ENCODE measurements around the gene TAF11L9. TPM values are rescaled to one million over a fixed set of nuclear protein-coding genes. Genes with fewer than 3 reads are reported as not detected.

TAF11L9 gene
- total RNA-seq, 1 experiment from 2014 or later = not detected

Other genes starting within 250 kb of the TAF11L9 start
- not detected in 2 replicates for gene TAF11L2, start 96.2 kb downstream of the TAF11L9 start, total RNA-seq (2014; rRNA removed; shearing (Covaris generic); ENCODE audit: low replicate concordance)
- not detected in 2 replicates for gene TAF11L3, start 76.0 kb downstream of the TAF11L9 start, total RNA-seq (2014; rRNA removed; shearing (Covaris generic); ENCODE audit: low replicate concordance)
- gene TAF11L4, start 72.6 kb downstream of the TAF11L9 start, total RNA-seq (2014; rRNA removed; shearing (Covaris generic); ENCODE audit: low replicate concordance) = not detected in 2 replicates
- gene TAF11L5, start 69.2 kb downstream of the TAF11L9 start, total RNA-seq (2014; rRNA removed; shearing (Covaris generic); ENCODE audit: low replicate concordance) = not detected in 2 replicates
- gene TAF11L6, start 65.7 kb downstream of the TAF11L9 start, total RNA-seq (2014; rRNA removed; shearing (Covaris generic); ENCODE audit: low replicate concordance) = not detected in 2 replicates
- not detected in 2 replicates for gene TAF11L7, start 8.6 kb downstream of the TAF11L9 start, total RNA-seq (2014; rRNA removed; shearing (Covaris generic); ENCODE audit: low replicate concordance)
- gene TAF11L8, start 3.4 kb downstream of the TAF11L9 start, total RNA-seq (2014; rRNA removed; shearing (Covaris generic); ENCODE audit: low replicate concordance) = not detected in 2 replicates
- not detected in 2 replicates for gene TAF11L10, start 3.4 kb upstream of the TAF11L9 start, total RNA-seq (2014; rRNA removed; shearing (Covaris generic); ENCODE audit: low replicate concordance)
- not detected in 2 replicates for gene TAF11L11, start 9.8 kb upstream of the TAF11L9 start, total RNA-seq (2014; rRNA removed; shearing (Covaris generic); ENCODE audit: low replicate concordance)
- gene TAF11L12, start 16.0 kb upstream of the TAF11L9 start, total RNA-seq (2014; rRNA removed; shearing (Covaris generic); ENCODE audit: low replicate concordance) = not detected in 2 replicates
- gene TAF11L13, start 37.7 kb upstream of the TAF11L9 start, total RNA-seq (2014; rRNA removed; shearing (Covaris generic); ENCODE audit: low replicate concordance) = not detected in 2 replicates
- gene TAF11L14, start 40.1 kb upstream of the TAF11L9 start, total RNA-seq (2014; rRNA removed; shearing (Covaris generic); ENCODE audit: low replicate concordance) = not detected in 2 replicates

Measured in MG63 (cell line).